Activated CD8-positive, alpha-beta memory T cell treated with anti-CD3 and anti-CD28 coated beads, Interleukin-2, amount 50 U/mL, for 1 hour (primary cell): Measurements from ENCODE around the gene SPON2.

Source experiments
- DNase-seq: peaks from one replicate; pipeline ENCODE4 v3.0.0-alpha.2; 2020; ENCODE audit errors: extremely low read depth

The SPON2 gene

GRCh38 chr4:1208970-1209704 lies 36.8 kb upstream of the SPON2 start:
- no peak for DNase-seq

- no peak for DNase-seq
Measured at GRCh38 chr4:1208266-1208961, 36.0 kb upstream of the SPON2 start.

- DNase-seq: no peak
Measured at GRCh38 chr4:1207603-1208265, 35.4 kb upstream of the SPON2 start.

- no peak for DNase-seq
Measured at GRCh38 chr4:1207157-1207470, 34.7 kb upstream of the SPON2 start.

GRCh38 chr4:1206299-1207156 lies 34.1 kb upstream of the SPON2 start:
- DNase-seq: no peak

- no peak for DNase-seq
Measured at GRCh38 chr4:1205586-1206298, 33.4 kb upstream of the SPON2 start.

GRCh38 chr4:1204828-1205585 lies 32.6 kb upstream of the SPON2 start:
- no peak for DNase-seq

- no peak for DNase-seq
Measured at GRCh38 chr4:1204286-1204827, 32.0 kb upstream of the SPON2 start.

GRCh38 chr4:1203026-1203616 lies 30.7 kb upstream of the SPON2 start:
- DNase-seq: no peak

GRCh38 chr4:1202526-1203011 lies 30.2 kb upstream of the SPON2 start:
- no peak for DNase-seq

- peak; percentile 85 for DNase-seq
Measured at GRCh38 chr4:1201851-1202525, 29.6 kb upstream of the SPON2 start.

- no peak for DNase-seq
Measured at GRCh38 chr4:1200425-1201035, 28.1 kb upstream of the SPON2 start.

GRCh38 chr4:1199556-1200331 lies 27.4 kb upstream of the SPON2 start:
- no peak for DNase-seq

GRCh38 chr4:1198098-1198844 lies 25.9 kb upstream of the SPON2 start:
- no peak for DNase-seq

GRCh38 chr4:1196421-1197183 lies 24.2 kb upstream of the SPON2 start:
- no peak for DNase-seq

GRCh38 chr4:1195891-1196401 lies 23.6 kb upstream of the SPON2 start:
- no peak for DNase-seq
